ENCODE measurements around the gene CHST11. TPM values are rescaled to one million over a fixed set of nuclear protein-coding genes. Genes with fewer than 3 reads are reported as not detected.
"Not testable (repeated sequence)": the region's sequence is repeated elsewhere in the genome, so short reads cannot be mapped to it uniquely, and the experiment has no call there.

The CHST11 gene
- total RNA-seq, 1 experiment from 2014 or later = 1.1 TPM

DNA sequence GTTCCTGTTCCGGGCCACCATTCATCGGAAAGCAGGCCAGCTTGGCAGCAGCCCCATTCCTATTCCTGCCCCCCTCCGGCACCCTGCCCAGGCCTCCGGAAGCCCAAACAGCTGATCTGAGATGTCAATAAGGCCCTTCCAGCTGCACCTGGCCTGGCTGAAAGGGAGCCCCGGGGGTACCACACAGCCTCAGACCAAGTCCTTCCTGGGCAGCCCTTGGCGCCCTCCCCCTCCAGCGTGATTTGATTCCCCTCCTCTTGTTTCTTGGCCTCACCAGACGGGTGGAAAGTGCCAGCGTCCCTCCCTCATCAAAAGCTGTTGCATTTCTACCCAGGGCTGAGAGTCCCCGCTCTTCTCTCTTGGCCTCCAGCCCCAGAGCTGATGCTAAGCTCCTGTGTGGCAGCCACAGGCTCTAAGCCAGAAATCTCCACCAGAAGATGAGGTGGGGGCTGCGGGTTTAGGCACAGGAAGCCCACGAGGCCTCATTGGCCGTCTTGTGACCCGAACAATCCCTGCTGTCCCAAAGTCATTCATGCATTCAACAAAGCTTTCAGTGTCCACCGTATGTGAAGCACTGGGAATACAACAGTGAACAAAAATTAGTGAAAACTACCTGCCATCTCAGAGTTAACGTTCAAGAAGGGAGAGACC is 285.9 kb downstream of the CHST11 start:
- DNase-seq = no peak
- BruUV-seq (replicated peaks) = no TSS peak
- Mint-ChIP-seq H3K4me1 (ENCODE audit: low read depth, unreplicated experiment) (no peaks in the 10 kb centered on the region), H3K9me3 (ENCODE audit: low read depth, unreplicated experiment) (no peaks in the 10 kb centered on the region), H3K27ac (ENCODE audit: unreplicated experiment) (no peak overlapping the region), H3K36me3 (ENCODE audit: insufficient read depth, unreplicated experiment) (no peaks in the 10 kb centered on the region), H3K4me3 (ENCODE audit: low read depth, unreplicated experiment) (no peak overlapping the region), H3K27me3 (ENCODE audit: unreplicated experiment) (peaks cover 75% of the 10 kb centered on the region)
- intact Hi-C loops (cut with micrococcal nuclease; ENCODE audit: unreplicated experiment) = no loop called here
- TF ChIP-seq, protein P1, sequence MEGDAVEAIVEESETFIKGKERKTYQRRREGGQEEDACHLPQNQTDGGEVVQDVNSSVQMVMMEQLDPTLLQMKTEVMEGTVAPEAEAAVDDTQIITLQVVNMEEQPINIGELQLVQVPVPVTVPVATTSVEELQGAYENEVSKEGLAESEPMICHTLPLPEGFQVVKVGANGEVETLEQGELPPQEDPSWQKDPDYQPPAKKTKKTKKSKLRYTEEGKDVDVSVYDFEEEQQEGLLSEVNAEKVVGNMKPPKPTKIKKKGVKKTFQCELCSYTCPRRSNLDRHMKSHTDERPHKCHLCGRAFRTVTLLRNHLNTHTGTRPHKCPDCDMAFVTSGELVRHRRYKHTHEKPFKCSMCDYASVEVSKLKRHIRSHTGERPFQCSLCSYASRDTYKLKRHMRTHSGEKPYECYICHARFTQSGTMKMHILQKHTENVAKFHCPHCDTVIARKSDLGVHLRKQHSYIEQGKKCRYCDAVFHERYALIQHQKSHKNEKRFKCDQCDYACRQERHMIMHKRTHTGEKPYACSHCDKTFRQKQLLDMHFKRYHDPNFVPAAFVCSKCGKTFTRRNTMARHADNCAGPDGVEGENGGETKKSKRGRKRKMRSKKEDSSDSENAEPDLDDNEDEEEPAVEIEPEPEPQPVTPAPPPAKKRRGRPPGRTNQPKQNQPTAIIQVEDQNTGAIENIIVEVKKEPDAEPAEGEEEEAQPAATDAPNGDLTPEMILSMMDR (IDR thresholded peaks at IDR 0.05; ENCODE audit: unreplicated experiment) = no peak
- CTCF ChIA-PET = interaction anchor here (0.7 to 1.4 kb wide), 3 partner anchors 15 to 31 kb away, joined by 3 to 4 read pairs (median 3); no protein-coding TSS in a partner anchor

DNA sequence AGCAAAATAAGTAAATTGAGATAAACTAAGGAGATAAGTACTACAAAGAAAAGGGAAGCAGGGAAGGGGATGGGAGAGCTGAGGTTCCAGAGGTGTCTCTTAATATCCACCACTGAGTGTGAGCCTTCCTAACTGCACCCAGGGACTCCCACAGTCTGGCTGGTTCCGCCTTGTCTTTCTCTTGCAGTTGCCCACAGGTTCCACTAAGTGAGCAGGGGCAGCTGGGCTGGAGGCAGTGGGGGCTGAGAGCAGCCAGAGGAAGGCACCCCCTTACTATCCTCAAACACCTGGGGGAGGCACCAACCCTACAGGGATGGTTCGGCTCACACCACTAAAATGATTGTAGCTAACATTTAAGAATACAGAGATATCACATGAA is 286.4 kb downstream of the CHST11 start:
- Mint-ChIP-seq H3K9me3 (ENCODE audit: low read depth, unreplicated experiment) (no peaks in the 10 kb centered on the region), H3K4me1 (ENCODE audit: low read depth, unreplicated experiment) (no peaks in the 10 kb centered on the region), H3K36me3 (ENCODE audit: insufficient read depth, unreplicated experiment) (no peaks in the 10 kb centered on the region), H3K27ac (ENCODE audit: unreplicated experiment) (no peak overlapping the region), H3K27me3 (ENCODE audit: unreplicated experiment) (peaks cover 78% of the 10 kb centered on the region), H3K4me3 (ENCODE audit: low read depth, unreplicated experiment) (no peak overlapping the region)
- BruUV-seq (replicated peaks) = no TSS peak
- no peak for DNase-seq
- intact Hi-C loops (cut with micrococcal nuclease; ENCODE audit: unreplicated experiment) = no loop called here
- CTCF ChIA-PET = interaction anchor here (1.3 to 1.4 kb wide), 2 partner anchors 16 to 18 kb away, joined by 3 to 4 read pairs; no protein-coding TSS in a partner anchor
- TF ChIP-seq, protein P1 (IDR thresholded peaks at IDR 0.05; ENCODE audit: unreplicated experiment) = no peak

DNA sequence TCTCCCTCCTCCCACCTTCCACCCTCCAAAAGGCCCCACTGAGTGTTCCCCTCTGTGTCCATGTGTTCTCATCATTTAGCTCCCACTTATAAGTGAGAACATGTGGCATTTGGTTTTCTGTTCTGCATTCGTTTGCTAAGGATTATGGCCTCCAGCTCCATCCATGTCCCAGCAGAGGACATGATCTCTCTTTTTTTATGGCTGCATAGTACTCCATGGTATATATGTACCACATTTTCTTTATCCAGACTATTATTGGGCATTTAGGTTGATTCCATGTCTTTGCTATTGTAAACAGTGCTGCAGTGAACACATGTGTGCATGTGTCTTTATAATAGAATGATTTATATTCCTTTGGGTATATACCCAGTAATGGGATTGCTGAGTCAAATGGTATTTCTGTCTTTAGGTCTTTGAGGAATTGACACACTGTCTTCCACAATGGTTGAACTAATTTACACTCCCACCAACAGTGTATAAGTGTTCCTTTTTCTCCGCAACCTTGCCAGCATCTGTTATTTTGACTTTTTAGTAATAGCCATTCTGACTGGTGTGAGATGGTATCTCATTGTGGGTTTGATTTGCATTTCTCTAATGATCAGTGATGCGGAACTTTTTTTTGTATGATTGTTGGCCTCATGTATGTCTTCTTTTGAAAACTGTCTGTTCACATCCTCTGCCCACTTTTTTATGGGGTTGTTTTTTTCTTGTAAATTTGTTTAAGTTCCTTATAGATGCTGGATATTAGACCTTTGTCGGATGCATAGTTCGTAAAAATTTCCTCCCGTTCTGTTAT is 287.2 kb downstream of the CHST11 start:
- H3K36me3 Mint-ChIP-seq (ENCODE audit: insufficient read depth, unreplicated experiment); H3K4me1 Mint-ChIP-seq (ENCODE audit: low read depth, unreplicated experiment); H3K27ac Mint-ChIP-seq (ENCODE audit: unreplicated experiment); intact Hi-C loops (cut with micrococcal nuclease; ENCODE audit: unreplicated experiment); BruUV-seq (replicated peaks); H3K4me3 Mint-ChIP-seq (ENCODE audit: low read depth, unreplicated experiment); DNase-seq; H3K9me3 Mint-ChIP-seq (ENCODE audit: low read depth, unreplicated experiment): not testable (repeated sequence)
- H3K27me3 Mint-ChIP-seq (ENCODE audit: unreplicated experiment) = peaks cover 78% of the 10 kb centered on the region
- CTCF ChIA-PET = interaction anchor here (1.3 kb wide), 1 partner anchor 16 kb away, joined by 3 read pairs; no protein-coding TSS in a partner anchor

DNA sequence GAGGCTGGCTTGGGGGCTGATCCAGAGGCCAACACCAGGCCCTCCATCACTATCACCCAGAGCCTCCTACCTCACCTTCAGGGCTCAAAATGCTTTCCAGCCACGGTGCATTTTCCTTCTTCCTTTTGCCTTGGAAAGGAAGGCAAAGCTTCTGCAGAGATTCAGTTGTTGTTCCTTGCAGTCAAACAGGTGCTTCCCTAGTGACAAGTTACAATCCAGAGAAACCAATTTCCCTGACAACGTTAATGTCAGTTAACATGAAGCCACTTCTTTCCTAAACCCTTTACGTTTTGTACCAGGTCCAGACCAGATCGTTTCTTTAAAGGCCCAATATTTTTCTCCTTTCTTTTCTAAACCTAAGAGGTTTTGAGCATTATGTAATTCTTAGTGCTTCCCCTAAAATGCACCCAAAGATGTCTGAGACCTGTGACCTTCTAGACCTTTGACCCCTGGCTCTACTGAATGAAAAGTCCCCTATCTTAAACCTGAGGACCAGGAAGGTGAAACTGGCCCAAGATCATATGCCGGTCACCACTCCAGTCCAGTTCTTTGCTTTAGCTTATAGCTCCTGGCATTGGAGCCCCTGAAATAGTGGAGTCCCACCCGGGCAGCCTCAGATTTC is 289.8 kb downstream of the CHST11 start:
- CTCF ChIA-PET = no interaction called here

More for the DNA sequence above, 289.8 kb downstream of the CHST11 start:
- H3K4me3 Mint-ChIP-seq (ENCODE audit: low read depth, unreplicated experiment) = no peak overlapping the region
- intact Hi-C loops (cut with micrococcal nuclease; ENCODE audit: unreplicated experiment) = no loop called here
- no peaks in the 10 kb centered on the region for H3K9me3 Mint-ChIP-seq (ENCODE audit: low read depth, unreplicated experiment)
- TF ChIP-seq, protein P1 (IDR thresholded peaks at IDR 0.05; ENCODE audit: unreplicated experiment) = no peak
- no TSS peak for BruUV-seq (replicated peaks)
- H3K27ac Mint-ChIP-seq (ENCODE audit: unreplicated experiment) = no peak overlapping the region
- peaks cover 5% of the 10 kb centered on the region for H3K4me1 Mint-ChIP-seq (ENCODE audit: low read depth, unreplicated experiment)
- no peak for DNase-seq
- H3K27me3 Mint-ChIP-seq (ENCODE audit: unreplicated experiment) = peaks cover 62% of the 10 kb centered on the region
- no peaks in the 10 kb centered on the region for H3K36me3 Mint-ChIP-seq (ENCODE audit: insufficient read depth, unreplicated experiment)
